Vagina (tissue), 2 donors: ENCODE results near the gene SELENOF. TPM values are rescaled to one million over a fixed set of nuclear protein-coding genes. Genes with fewer than 3 reads are reported as not detected.

Experiments used
- DNase-seq, 2 donors: peaks; one replicate each; pipeline ENCODE4 v3.0.0-alpha.2; 2017; ENCODE audit errors: extremely low spot score in 2 of 2
- H3K27ac ChIP-seq: fragments of 200-600 bp; sonication (generic); one replicate; pipeline ENCODE4 v1.5.1; 2019
- H3K27me3 ChIP-seq: fragments of 200-600 bp; sonication (generic); one replicate; pipeline ENCODE4 v1.5.1; 2019
- H3K36me3 ChIP-seq, 2 donors: fragments of 200-600 bp; sonication (generic); one replicate each; pipeline ENCODE4 v1.5.1; 2017 to 2019
- H3K4me1 ChIP-seq: fragments of 200-600 bp; sonication (generic); one replicate; pipeline ENCODE4 v1.5.1; 2019
- H3K4me3 ChIP-seq, 2 donors: fragments of 200-600 bp; sonication (generic); 1 replicate in 1 of 2; 2 replicates in 1 of 2; pipeline ENCODE4 v1.5.1; 2016 to 2019
- H3K9me3 ChIP-seq: fragments of 200-600 bp; sonication (generic); one replicate; pipeline ENCODE4 v1.5.1; 2019
- CTCF ChIP-seq, 3 experiments: fragments of 450-650 bp in 2 of 3; fragments of 200-600 bp in 1 of 3; sonication (generic) in 1 of 3; IDR thresholded peaks; one replicate each; pipeline ENCODE4 v1.5.1; 2017 to 2019; ENCODE audit warnings: antibody characterized with exemption in 3 of 3, mild to moderate bottlenecking in 2 of 3, moderate library complexity in 2 of 3
- POLR2A ChIP-seq, 2 donors: fragments of 450-650 bp; IDR thresholded peaks; one replicate each; pipeline ENCODE4 v1.6.1; 2017; ENCODE audit warnings: antibody characterized with exemption in 2 of 2, mild to moderate bottlenecking in 2 of 2, moderate library complexity in 2 of 2
- POLR2AphosphoS5 ChIP-seq, 2 donors: sonication (generic); formaldehyde crosslinking; IDR thresholded peaks; one replicate each; pipeline ENCODE4 v1.9.0; 2017; ENCODE audit warnings: antibody characterized with exemption in 2 of 2, mild to moderate bottlenecking in 2 of 2, low read depth in 1 of 2; ENCODE audit not compliant: insufficient read depth in 1 of 2
- intact Hi-C: fragments of 100-400 bp; cut with DNase I; formaldehyde crosslinking; loops from one replicate; pipeline ENCODE4 v1.15.1; 2023
- total RNA-seq: library from RNA; depleted of rRNA; stranded (reverse); fragments of >200 nt; gene quantifications from one replicate; pipeline ENCODE4 v1.2.3, GENCODE V29; 2016

SELENOF gene
- total RNA-seq, 1 donor from 2014 or later = 77.3 TPM

- intact Hi-C loops = loop anchor here (10.0 kb wide), 1 partner anchor 235 kb away; no protein-coding TSS in a partner anchor
- TF ChIP-seq POLR2A (IDR thresholded peaks at IDR 0.05) (no peak), CTCF (IDR thresholded peaks at IDR 0.05) (no peak), POLR2AphosphoS5 (IDR thresholded peaks at IDR 0.05; ENCODE audit: insufficient read depth in 1 of 2, low read depth in 1 of 2) (no peak)
- no peaks in the 10 kb centered on the region for H3K36me3 ChIP-seq
These were observed 64.2 kb downstream of the SELENOF start for GRCh38 chr1:86849756-86850155.

GRCh38 chr1:86848654-86849053 lies 65.3 kb downstream of the SELENOF start:
- no peak overlapping the region for H3K4me3 ChIP-seq
- intact Hi-C loops = loop anchor here (10.0 kb wide), 1 partner anchor 236 kb away; no protein-coding TSS in a partner anchor
- H3K9me3 ChIP-seq = no peaks in the 10 kb centered on the region
- H3K4me1 ChIP-seq = peaks cover 9% of the 10 kb centered on the region
- H3K36me3 ChIP-seq = no peaks in the 10 kb centered on the region
- no peak overlapping the region for H3K27ac ChIP-seq
- DNase-seq = no peak
- H3K27me3 ChIP-seq = no peaks in the 10 kb centered on the region
- TF ChIP-seq POLR2A (IDR thresholded peaks at IDR 0.05) = no peak
- no peak for TF ChIP-seq POLR2AphosphoS5 (IDR thresholded peaks at IDR 0.05; ENCODE audit: insufficient read depth in 1 of 2, low read depth in 1 of 2)
- TF ChIP-seq CTCF (IDR thresholded peaks at IDR 0.05) = no peak

More at GRCh38 chr1:86849756-86850155, 64.2 kb downstream of the SELENOF start:
- Histone ChIP-seq H3K9me3 (no peaks in the 10 kb centered on the region), H3K4me3 (no peak overlapping the region), H3K4me1 (peaks cover 9% of the 10 kb centered on the region), H3K27me3 (no peaks in the 10 kb centered on the region), H3K27ac (no peak overlapping the region)
- no peak for DNase-seq

- Histone ChIP-seq H3K27ac (no peak overlapping the region), H3K4me1 (peaks cover 9% of the 10 kb centered on the region), H3K4me3 (no peak overlapping the region), H3K36me3 (no peaks in the 10 kb centered on the region), H3K9me3 (no peaks in the 10 kb centered on the region), H3K27me3 (no peaks in the 10 kb centered on the region)
- TF ChIP-seq CTCF (IDR thresholded peaks at IDR 0.05) = no peak
- peak; percentile 32 to 33 for TF ChIP-seq POLR2AphosphoS5 (IDR thresholded peaks at IDR 0.05; ENCODE audit: insufficient read depth in 1 of 2, low read depth in 1 of 2)
- DNase-seq = no peak
- intact Hi-C loops = loop anchor here (10.0 kb wide), 1 partner anchor 239 kb away; no protein-coding TSS in a partner anchor
These were observed 67.7 kb downstream of the SELENOF start for GRCh38 chr1:86846164-86846647.

- no peak overlapping the region for H3K27ac ChIP-seq
- peaks cover 12% of the 10 kb centered on the region for H3K4me1 ChIP-seq
- no peaks in the 10 kb centered on the region for H3K27me3 ChIP-seq
- DNase-seq = no peak
- TF ChIP-seq POLR2AphosphoS5 (IDR thresholded peaks at IDR 0.05; ENCODE audit: insufficient read depth in 1 of 2, low read depth in 1 of 2) = no peak
- TF ChIP-seq POLR2A (IDR thresholded peaks at IDR 0.05) = no peak
- no peak for TF ChIP-seq CTCF (IDR thresholded peaks at IDR 0.05)
- no peaks in the 10 kb centered on the region for H3K9me3 ChIP-seq
- H3K36me3 ChIP-seq = no peaks in the 10 kb centered on the region
- no peak overlapping the region for H3K4me3 ChIP-seq
- intact Hi-C loops = loop anchor here (10.0 kb wide), 1 partner anchor 239 kb away; no protein-coding TSS in a partner anchor
These were observed 68.4 kb downstream of the SELENOF start for GRCh38 chr1:86845514-86845913.

GRCh38 chr1:86841116-86841515 lies 72.8 kb downstream of the SELENOF start:
- H3K27ac ChIP-seq = no peak overlapping the region
- peak in 1 of 2 donors; percentile 20 for TF ChIP-seq POLR2AphosphoS5 (IDR thresholded peaks at IDR 0.05; ENCODE audit: insufficient read depth in 1 of 2, low read depth in 1 of 2)
- no peak for TF ChIP-seq CTCF (IDR thresholded peaks at IDR 0.05)

More at GRCh38 chr1:86841116-86841515, 72.8 kb downstream of the SELENOF start:
- Histone ChIP-seq H3K4me1 (peaks cover 15% of the 10 kb centered on the region), H3K4me3 (no peak overlapping the region), H3K9me3 (no peaks in the 10 kb centered on the region), H3K27me3 (no peaks in the 10 kb centered on the region), H3K36me3 (no peaks in the 10 kb centered on the region)
- no peak for DNase-seq
- intact Hi-C loops = loop anchor here (10.0 kb wide), 1 partner anchor 244 kb away; no protein-coding TSS in a partner anchor
